ENCODE results near the gene LRRC30. TPM values are rescaled to one million over a fixed set of nuclear protein-coding genes. Genes with fewer than 3 reads are reported as not detected.

LRRC30 gene
- total RNA-seq, 1 donor from 2014 or later: not detected

GRCh38 chr18:7261199-7261598, 30.3 kb downstream of the LRRC30 start:
- Histone ChIP-seq H3K36me3 (no peaks in the 10 kb centered on the region), H3K9me3 (replicated peaks) (no peaks in the 10 kb centered on the region), H3K27me3 (ENCODE audit: low read depth) (no peaks in the 10 kb centered on the region), H3K4me1 (peaks cover 27% of the 10 kb centered on the region), H3K27ac (replicated peaks) (no peak overlapping the region), H3K4me3 (no peak overlapping the region)
- no peak for TF ChIP-seq CTCF (IDR thresholded peaks at IDR 0.05; ENCODE audit: borderline replicate concordance)
- intact Hi-C loops (cut with micrococcal nuclease): no loop called here
- no peak for DNase-seq

- intact Hi-C loops (cut with micrococcal nuclease): no loop called here
- Histone ChIP-seq H3K36me3 (no peaks in the 10 kb centered on the region), H3K9me3 (replicated peaks) (no peaks in the 10 kb centered on the region), H3K4me3 (no peak overlapping the region), H3K27me3 (ENCODE audit: low read depth) (no peaks in the 10 kb centered on the region), H3K27ac (replicated peaks) (no peak overlapping the region), H3K4me1 (peaks cover 7% of the 10 kb centered on the region)
- DNase-seq: no peak
- no peak for TF ChIP-seq CTCF (IDR thresholded peaks at IDR 0.05; ENCODE audit: borderline replicate concordance)
Observed at GRCh38 chr18:7267973-7268372, 37.1 kb downstream of the LRRC30 start.

DNA sequence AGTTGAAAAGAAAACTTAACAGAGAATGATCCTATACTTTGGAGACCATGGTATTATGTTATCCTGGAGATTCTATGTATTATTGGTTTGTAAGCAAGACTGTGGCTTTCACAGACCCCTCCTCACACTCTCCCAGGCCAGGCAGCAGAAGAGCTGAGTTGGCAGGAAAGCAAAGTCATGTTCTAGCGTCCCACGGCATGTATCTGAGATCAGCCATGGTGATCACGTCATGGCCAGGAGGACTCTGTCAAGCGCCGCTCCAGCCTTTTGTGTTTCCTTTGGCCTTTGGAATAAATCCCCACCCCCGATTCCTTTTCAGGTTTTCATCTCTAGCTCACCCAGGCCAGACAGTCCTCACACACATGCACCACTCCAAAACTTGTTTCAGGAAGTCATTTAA, 39.1 kb downstream of the LRRC30 start:
- Histone ChIP-seq H3K36me3 (no peaks in the 10 kb centered on the region), H3K27me3 (ENCODE audit: low read depth) (no peaks in the 10 kb centered on the region), H3K4me1 (peaks cover 23% of the 10 kb centered on the region), H3K4me3 (no peak overlapping the region), H3K27ac (replicated peaks) (no peak overlapping the region), H3K9me3 (replicated peaks) (no peaks in the 10 kb centered on the region)
- no peak for DNase-seq
- TF ChIP-seq CTCF (IDR thresholded peaks at IDR 0.05; ENCODE audit: borderline replicate concordance): no peak
- intact Hi-C loops (cut with micrococcal nuclease): loop anchor here (10.0 kb wide), 2 partner anchors 105 to 1115 kb away; no protein-coding TSS in a partner anchor

DNA sequence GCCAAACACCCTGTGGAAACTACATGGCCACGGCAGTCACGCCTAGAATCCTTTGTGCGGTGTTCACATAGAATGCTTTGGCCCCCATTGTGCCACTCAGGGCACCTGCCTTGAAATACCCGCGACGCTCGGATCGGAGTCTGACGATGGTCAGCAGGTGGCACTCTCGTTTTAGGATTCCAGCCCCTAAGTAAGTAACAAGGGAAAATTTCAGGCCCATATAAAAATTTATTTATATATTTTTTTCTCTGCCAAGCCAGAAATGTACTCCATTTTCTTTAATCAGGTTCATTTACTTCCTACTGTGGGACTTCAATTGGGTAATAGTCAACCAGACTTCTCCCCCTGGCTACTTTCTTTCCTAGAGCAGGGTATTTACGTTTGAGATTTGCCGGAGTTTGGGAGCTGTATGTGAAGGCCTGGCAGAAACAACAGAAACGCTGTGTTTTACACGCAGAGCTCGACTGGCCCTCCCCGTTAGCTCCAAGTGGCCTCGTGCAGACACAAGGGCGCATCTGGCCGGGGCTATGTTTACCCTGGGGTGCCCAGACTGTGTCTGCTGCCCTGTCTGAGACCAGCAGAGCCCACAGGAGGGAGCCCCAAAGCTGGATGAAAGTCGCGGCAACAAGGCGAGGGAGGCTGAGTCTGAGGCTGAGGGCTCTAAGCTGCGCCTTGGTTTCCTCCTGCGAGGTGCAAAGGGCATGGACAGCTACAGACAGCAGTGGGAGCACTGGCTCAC, 41.6 kb downstream of the LRRC30 start:
- peak overlapping the region; percentile 46 for H3K4me3 ChIP-seq
- H3K27ac ChIP-seq (replicated peaks): peak overlapping the region; percentile 84
- intact Hi-C loops (cut with micrococcal nuclease): loop anchor here (10.0 kb wide), 2 partner anchors 102 to 1112 kb away; no protein-coding TSS in a partner anchor

DNA sequence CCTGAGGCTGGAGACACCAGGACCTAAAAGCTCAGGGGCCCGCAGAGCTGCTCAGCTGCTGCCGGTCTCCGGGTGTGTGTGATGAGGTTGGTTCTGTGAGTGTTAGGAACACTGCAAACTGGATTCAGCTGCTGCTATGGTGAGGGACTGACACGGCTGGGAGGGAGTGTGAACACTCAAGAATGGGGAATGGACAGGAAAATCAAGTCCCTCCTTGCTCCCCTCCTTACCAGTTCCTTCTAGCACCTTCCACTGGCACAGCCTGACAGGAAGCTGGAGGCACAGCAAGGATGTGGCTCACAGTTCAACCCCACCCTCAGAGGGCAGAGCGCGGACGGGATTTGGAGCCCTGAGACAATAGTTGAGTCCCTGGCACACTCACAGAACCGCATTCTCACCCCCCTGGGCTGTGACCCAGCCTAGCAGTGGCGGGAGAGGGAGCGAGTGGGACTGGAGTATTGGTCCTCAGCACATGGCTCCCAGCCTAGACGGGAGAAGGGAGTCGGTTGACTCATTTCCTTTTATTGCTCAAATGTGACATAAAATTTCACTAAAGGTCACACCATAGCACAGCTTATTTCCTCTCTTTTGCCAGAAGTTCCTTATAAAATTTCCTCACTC, 42.5 kb downstream of the LRRC30 start:
- intact Hi-C loops (cut with micrococcal nuclease): loop anchor here (10.0 kb wide), 2 partner anchors 101 to 1111 kb away; no protein-coding TSS in a partner anchor
- TF ChIP-seq CTCF (IDR thresholded peaks at IDR 0.05; ENCODE audit: borderline replicate concordance): no peak
- Histone ChIP-seq H3K9me3 (replicated peaks) (no peaks in the 10 kb centered on the region), H3K4me1 (peaks cover 23% of the 10 kb centered on the region), H3K36me3 (no peaks in the 10 kb centered on the region), H3K4me3 (peak overlapping the region; percentile 46), H3K27me3 (ENCODE audit: low read depth) (no peaks in the 10 kb centered on the region), H3K27ac (replicated peaks) (peak overlapping the region; percentile 84)
- DNase-seq: peak; percentile 65

More for the DNA sequence above, 41.6 kb downstream of the LRRC30 start:
- TF ChIP-seq CTCF (IDR thresholded peaks at IDR 0.05; ENCODE audit: borderline replicate concordance): peak; percentile 65
- Histone ChIP-seq H3K36me3 (no peaks in the 10 kb centered on the region), H3K27me3 (ENCODE audit: low read depth) (no peaks in the 10 kb centered on the region), H3K4me1 (peaks cover 23% of the 10 kb centered on the region), H3K9me3 (replicated peaks) (no peaks in the 10 kb centered on the region)
- peak; percentile 59 for DNase-seq
